AG04450 (cell line): ENCODE data around the gene POLH. TPM values are rescaled to one million over a fixed set of nuclear protein-coding genes. Genes with fewer than 3 reads are reported as not detected.
"Not testable (repeated sequence)": the region's sequence is repeated elsewhere in the genome, so short reads cannot be mapped to it uniquely, and the experiment has no call there.

Experiments
- CTCF ChIA-PET: fragments of 300-600, 350-600 bp; formaldehyde crosslinking; extraction: SDS; loops from one replicate; lab custom pipeline; 2022; ENCODE audit warnings: antibody characterized with exemption, inconsistent platforms; lab: Charles Lee
- POLR2A ChIA-PET: fragments of 350-600 bp; formaldehyde crosslinking; extraction: SDS; loops from one replicate; lab custom pipeline; 2021; ENCODE audit warnings: antibody characterized with exemption, inconsistent platforms; lab: Yijun Ruan, JAX
- DNase-seq: peaks from one replicate; pipeline ENCODE4 v3.0.0-alpha.2; 2011; ENCODE audit warnings: low read depth, low spot score
- H3K27ac ChIP-seq: one replicate; pipeline ENCODE4 v1.5.1; 2012; ENCODE audit warnings: low read depth, low read length, control low read depth
- H3K27me3 ChIP-seq: one replicate; pipeline ENCODE4 v1.6.0; 2012; ENCODE audit warnings: low read length; ENCODE audit not compliant: control insufficient read depth, insufficient read depth
- H3K4me3 ChIP-seq: 2 replicates; pipeline ENCODE4 v1.5.1; 2011; ENCODE audit warnings: mild to moderate bottlenecking, low read depth, low read length, control low read depth
- H3K9me3 ChIP-seq: 2 replicates; pipeline ENCODE4 v1.5.1; 2012; ENCODE audit warnings: low read length; ENCODE audit not compliant: control insufficient read depth, insufficient read depth
- CTCF ChIP-seq: IDR thresholded peaks from 2 replicates; pipeline ENCODE4 v1.5.1; 2011; ENCODE audit warnings: low read depth, low read length, control low read depth, inconsistent platforms
- polyA plus RNA-seq: library from polyadenylated mRNA; depleted of rRNA; stranded (reverse); fragments of >200 nt; gene quantifications from 2 replicates; pipeline ENCODE4 v1.2.3, GENCODE V29; 2011

The POLH gene
- polyA plus RNA-seq, 1 experiment: 26.6 TPM

GRCh38 chr6:43541774-43542471 is 34.1 kb upstream of the POLH start:
- no peak for DNase-seq
- Histone ChIP-seq H3K27ac (no peak overlapping the region), H3K9me3 (no peaks in the 10 kb centered on the region), H3K4me3 (no peak overlapping the region), H3K27me3 (no peaks in the 10 kb centered on the region)
- TF ChIP-seq CTCF: no peak
- POLR2A ChIA-PET: interaction anchor here (0.6 kb wide), 1 partner anchor 584 kb away, joined by 8 read pairs; no protein-coding TSS in a partner anchor
- CTCF ChIA-PET: no interaction called here

GRCh38 chr6:43544461-43544860 is 31.5 kb upstream of the POLH start:
- ChIA-PET POLR2A (no interaction called here), CTCF (interaction anchor here (0.7 kb wide), 1 partner anchor 63 kb away, joined by 3 read pairs; no protein-coding TSS in a partner anchor)
- Histone ChIP-seq H3K27me3 (no peaks in the 10 kb centered on the region), H3K27ac (no peak overlapping the region), H3K4me3 (no peak overlapping the region), H3K9me3 (no peaks in the 10 kb centered on the region)
- no peak for DNase-seq
- no peak for TF ChIP-seq CTCF

- ChIA-PET CTCF (interaction anchor here (0.6 kb wide), 1 partner anchor 9 kb away, joined by 6 read pairs; no protein-coding TSS in a partner anchor), POLR2A (interaction anchor here (1.1 kb wide), 1 partner anchor 29 kb away, joined by 3 read pairs; the partner anchor contains the start of genes POLH and XPO5)
- Histone ChIP-seq H3K27ac (no peak overlapping the region), H3K9me3 (no peaks in the 10 kb centered on the region), H3K27me3 (no peaks in the 10 kb centered on the region), H3K4me3 (no peak overlapping the region)
- TF ChIP-seq CTCF: no peak
- no peak for DNase-seq
Measured at GRCh38 chr6:43547222-43547621, 28.8 kb upstream of the POLH start.

- H3K4me3 ChIP-seq, H3K27me3 ChIP-seq, H3K9me3 ChIP-seq, DNase-seq, POLR2A ChIA-PET, H3K27ac ChIP-seq: not testable (repeated sequence)
- CTCF ChIA-PET: interaction anchor here (0.6 kb wide), 1 partner anchor 269 kb away, joined by 3 read pairs; no protein-coding TSS in a partner anchor
Measured at GRCh38 chr6:43557620-43558019, 18.4 kb upstream of the POLH start.

GRCh38 chr6:43559328-43559727 is 16.7 kb upstream of the POLH start:
- no peaks in the 10 kb centered on the region for H3K9me3 ChIP-seq
- ChIA-PET CTCF (no interaction called here), POLR2A (no interaction called here)
- no peak overlapping the region for H3K27ac ChIP-seq
- no peak overlapping the region for H3K4me3 ChIP-seq
- H3K27me3 ChIP-seq: no peaks in the 10 kb centered on the region
- no peak for TF ChIP-seq CTCF
- no peak for DNase-seq
